BJ (cell line): ENCODE results near the gene TMC1. TPM values are rescaled to one million over a fixed set of nuclear protein-coding genes. Genes with fewer than 3 reads are reported as not detected.

Experiments
- CTCF ChIA-PET: fragments of 350-600 bp; formaldehyde crosslinking; extraction: SDS; loops from one replicate; lab custom pipeline; 2021; ENCODE audit warnings: antibody characterized with exemption, inconsistent platforms; lab: Yijun Ruan, JAX
- POLR2A ChIA-PET: fragments of 300-600 bp; sonication (Branson Sonifier 250); formaldehyde crosslinking; extraction: SDS; loops from one replicate; lab custom pipeline; 2021; ENCODE audit warnings: antibody characterized with exemption; lab: Charles Lee
- DNase-seq: peaks from one replicate; pipeline ENCODE4 v3.0.0-alpha.2; 2011; ENCODE audit warnings: low read depth
- H3K27me3 ChIP-seq: 2 replicates; pipeline ENCODE4 v1.6.0; 2011; ENCODE audit warnings: low read length; ENCODE audit not compliant: control insufficient read depth, insufficient read depth
- H3K36me3 ChIP-seq: 2 replicates; pipeline ENCODE4 v1.5.1; 2011; ENCODE audit warnings: low read length; ENCODE audit not compliant: control insufficient read depth, insufficient read depth
- H3K4me3 ChIP-seq: 2 replicates; pipeline ENCODE4 v1.5.1; 2011; ENCODE audit warnings: low read depth, mild to moderate bottlenecking, control low read depth, low read length
- CTCF ChIP-seq: IDR thresholded peaks from 2 replicates; pipeline ENCODE4 v1.5.1; 2011; ENCODE audit warnings: low read depth, mild to moderate bottlenecking, control low read depth, inconsistent platforms, low read length, moderate library complexity; ENCODE audit not compliant: insufficient read depth
- polyA plus RNA-seq: library from polyadenylated mRNA; depleted of rRNA; stranded (reverse); fragments of >200 nt; gene quantifications from 2 replicates; pipeline ENCODE4 v1.2.3, GENCODE V29; 2011

TMC1 gene
- polyA plus RNA-seq, 1 experiment = 1.2 TPM

- Histone ChIP-seq H3K4me3 (no peak overlapping the region), H3K27me3 (no peaks in the 10 kb centered on the region), H3K36me3 (no peaks in the 10 kb centered on the region)
- ChIA-PET POLR2A (no interaction called here), CTCF (no interaction called here)
- TF ChIP-seq CTCF = no peak
- DNase-seq = no peak
Measured at GRCh38 chr9:72489986-72490385, 31.4 kb upstream of the TMC1 start.

GRCh38 chr9:72491242-72491641 is 30.2 kb upstream of the TMC1 start:
- Histone ChIP-seq H3K27me3 (no peaks in the 10 kb centered on the region), H3K36me3 (no peaks in the 10 kb centered on the region), H3K4me3 (no peak overlapping the region)
- ChIA-PET CTCF (interaction anchor here (1.2 kb wide), 1 partner anchor 11 kb away, joined by 3 read pairs; no protein-coding TSS in a partner anchor), POLR2A (interaction anchor here (0.6 kb wide), 1 partner anchor 44 kb away, joined by 4 read pairs; no protein-coding TSS in a partner anchor)
- DNase-seq = no peak
- no peak for TF ChIP-seq CTCF

- no peak overlapping the region for H3K4me3 ChIP-seq
- POLR2A ChIA-PET = no interaction called here
- H3K36me3 ChIP-seq = no peaks in the 10 kb centered on the region
- H3K27me3 ChIP-seq = no peaks in the 10 kb centered on the region
- DNase-seq = no peak
- no peak for TF ChIP-seq CTCF
- CTCF ChIA-PET = interaction anchor here (1.0 kb wide), 1 partner anchor 131 kb away, joined by 3 read pairs; no protein-coding TSS in a partner anchor
Measured at GRCh38 chr9:72494051-72494450, 27.4 kb upstream of the TMC1 start.

DNA sequence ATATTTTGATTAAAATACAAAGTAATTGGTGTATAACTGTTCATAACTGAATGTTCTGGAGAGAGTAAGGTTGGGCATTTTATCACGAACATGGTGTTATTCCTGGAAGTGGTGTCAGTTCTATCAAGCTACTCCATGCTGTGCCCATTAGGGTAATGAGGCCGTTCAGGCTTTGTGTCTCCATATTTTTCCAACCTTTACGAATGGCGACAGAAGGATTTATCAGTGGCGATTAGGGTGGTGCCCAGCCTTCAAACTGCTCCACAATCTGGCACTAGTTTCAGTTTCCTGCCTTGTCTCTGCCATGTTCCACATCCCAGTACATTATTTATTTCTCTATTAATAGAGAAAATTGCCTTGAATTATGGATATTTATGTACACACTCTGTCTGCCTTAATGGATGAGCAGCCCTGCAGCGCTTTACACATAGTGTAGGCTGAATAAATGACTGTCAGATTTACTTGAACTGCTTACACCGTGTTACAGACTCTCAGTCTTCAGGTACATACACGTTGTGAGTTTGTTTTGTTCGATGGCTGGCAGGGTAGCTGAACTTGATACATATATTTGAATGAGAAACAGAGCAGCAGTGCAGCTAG is 23.9 kb upstream of the TMC1 start:
- Histone ChIP-seq H3K36me3 (no peaks in the 10 kb centered on the region), H3K4me3 (no peak overlapping the region), H3K27me3 (no peaks in the 10 kb centered on the region)
- ChIA-PET POLR2A (no interaction called here), CTCF (no interaction called here)
- no peak for DNase-seq
- no peak for TF ChIP-seq CTCF

DNA sequence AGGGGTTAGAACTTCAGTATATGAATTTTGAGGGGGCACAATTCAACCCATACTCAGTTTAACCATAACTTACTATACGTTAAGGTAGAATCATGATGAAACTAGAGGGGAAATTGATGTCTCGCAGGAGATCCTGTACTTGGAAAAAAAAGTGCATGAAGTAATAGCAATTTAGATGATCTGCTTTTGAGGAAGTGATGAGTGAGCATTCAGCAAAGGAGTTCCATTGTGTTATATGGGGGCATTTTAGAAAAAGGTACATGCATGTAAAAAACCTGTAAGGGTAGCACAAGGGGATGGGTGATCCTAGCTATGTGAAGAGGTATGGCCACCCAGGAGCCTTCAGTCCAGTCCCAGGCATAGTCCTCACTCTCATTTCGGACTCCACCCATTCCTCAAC is 14.8 kb upstream of the TMC1 start:
- CTCF ChIA-PET = interaction anchor here (0.6 kb wide), 1 partner anchor 32 kb away, joined by 3 read pairs; no protein-coding TSS in a partner anchor
- no peak for TF ChIP-seq CTCF
- H3K27me3 ChIP-seq = no peaks in the 10 kb centered on the region
- H3K36me3 ChIP-seq = no peaks in the 10 kb centered on the region
- H3K4me3 ChIP-seq = no peak overlapping the region
- POLR2A ChIA-PET = no interaction called here
- no peak for DNase-seq
